VCaP (cell line): Measurements from ENCODE around the gene RNPEP.
"Not testable (repeated sequence)": the region's sequence is repeated elsewhere in the genome, so short reads cannot be mapped to it uniquely, and the experiment has no call there.

ENCODE experiments used
- H3K27ac ChIP-seq: fragments of 450-650 bp; 2 replicates; pipeline ENCODE4 v1.5.1; 2017
- CTCF ChIP-seq: fragments of 450-650 bp; conservative IDR thresholded peaks from 2 replicates; pipeline ENCODE4 v1.5.1; 2017; ENCODE audit warnings: mild to moderate bottlenecking, moderate library complexity

The RNPEP gene

GRCh38 chr1:201982623-201983379 is at the start of gene RNPEP:
Gene RNPEP, plus strand, starts transcription at chr1:201982648. Its CDS starts 19 bp downstream, at chr1:201982667.
- H3K27ac ChIP-seq, result peak within 1 kb of the TSS; percentile 91
- TF ChIP-seq CTCF, result peak; percentile 40

- 0 out of 2 replicates have a peak overlapping the region, but pooled peaks have one; percentile 14 for H3K27ac ChIP-seq
- TF ChIP-seq CTCF, result no peak
Measured at GRCh38 chr1:201933840-201934430, 48.5 kb upstream of the RNPEP start.

GRCh38 chr1:201937624-201938213 is 44.7 kb upstream of the RNPEP start:
- TF ChIP-seq CTCF, result no peak
- no peak overlapping the region for H3K27ac ChIP-seq

GRCh38 chr1:201938440-201939035 is 43.9 kb upstream of the RNPEP start:
- TF ChIP-seq CTCF, result no peak
- no peak overlapping the region for H3K27ac ChIP-seq

GRCh38 chr1:201939148-201939547 is 43.3 kb upstream of the RNPEP start:
- no peak for TF ChIP-seq CTCF
- no peak overlapping the region for H3K27ac ChIP-seq

- no peak for TF ChIP-seq CTCF
- no peak overlapping the region for H3K27ac ChIP-seq
Measured at GRCh38 chr1:201939574-201939973, 42.9 kb upstream of the RNPEP start.

- not testable (repeated sequence) for H3K27ac ChIP-seq
Measured at GRCh38 chr1:201940316-201940715, 42.1 kb upstream of the RNPEP start.
